ENCODE data around the gene VSIR.

Gene VSIR

DNA sequence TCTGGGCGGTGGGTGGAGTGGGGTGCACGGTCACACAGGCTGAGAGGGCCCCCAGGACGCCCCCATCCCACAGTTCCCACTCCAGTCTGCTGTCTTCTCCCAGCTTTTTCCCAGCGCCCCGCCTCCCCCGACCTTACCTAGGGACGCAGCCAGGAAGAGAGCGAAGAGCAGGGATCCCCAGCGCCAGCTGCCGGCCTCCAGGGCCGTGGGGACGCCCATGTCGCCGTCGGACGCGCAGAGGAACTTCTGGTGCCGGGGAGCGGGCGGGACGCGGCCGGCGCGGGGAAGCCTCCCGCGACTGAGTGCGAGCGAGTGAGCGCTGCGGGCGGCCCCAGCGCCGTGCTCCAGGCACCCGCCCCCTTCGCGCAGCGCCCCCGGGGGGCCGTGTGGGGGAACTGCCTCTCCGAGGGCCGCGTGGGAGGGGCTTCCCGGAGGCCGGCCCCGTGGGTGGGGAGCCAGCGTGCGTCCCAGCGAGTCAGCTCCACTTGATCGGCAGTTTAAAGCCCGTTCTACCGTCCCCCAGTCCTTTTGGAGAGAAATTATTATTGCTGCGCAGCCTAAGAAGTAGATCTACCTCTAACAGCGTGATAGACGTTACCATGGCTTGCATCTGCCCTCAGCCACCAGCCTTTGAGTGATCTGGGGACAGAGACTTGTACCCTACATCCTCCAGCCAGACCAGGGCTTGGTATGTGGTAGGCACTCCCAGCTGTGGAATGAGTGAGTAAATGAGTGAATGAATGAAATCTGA is at the start of gene VSIR:
Gene VSIR (minus strand): TSS at position 300 of the 751 bp plus-strand sequence. CDS start 81 bp downstream, at position 219.
- DNase-seq = no peak

DNA sequence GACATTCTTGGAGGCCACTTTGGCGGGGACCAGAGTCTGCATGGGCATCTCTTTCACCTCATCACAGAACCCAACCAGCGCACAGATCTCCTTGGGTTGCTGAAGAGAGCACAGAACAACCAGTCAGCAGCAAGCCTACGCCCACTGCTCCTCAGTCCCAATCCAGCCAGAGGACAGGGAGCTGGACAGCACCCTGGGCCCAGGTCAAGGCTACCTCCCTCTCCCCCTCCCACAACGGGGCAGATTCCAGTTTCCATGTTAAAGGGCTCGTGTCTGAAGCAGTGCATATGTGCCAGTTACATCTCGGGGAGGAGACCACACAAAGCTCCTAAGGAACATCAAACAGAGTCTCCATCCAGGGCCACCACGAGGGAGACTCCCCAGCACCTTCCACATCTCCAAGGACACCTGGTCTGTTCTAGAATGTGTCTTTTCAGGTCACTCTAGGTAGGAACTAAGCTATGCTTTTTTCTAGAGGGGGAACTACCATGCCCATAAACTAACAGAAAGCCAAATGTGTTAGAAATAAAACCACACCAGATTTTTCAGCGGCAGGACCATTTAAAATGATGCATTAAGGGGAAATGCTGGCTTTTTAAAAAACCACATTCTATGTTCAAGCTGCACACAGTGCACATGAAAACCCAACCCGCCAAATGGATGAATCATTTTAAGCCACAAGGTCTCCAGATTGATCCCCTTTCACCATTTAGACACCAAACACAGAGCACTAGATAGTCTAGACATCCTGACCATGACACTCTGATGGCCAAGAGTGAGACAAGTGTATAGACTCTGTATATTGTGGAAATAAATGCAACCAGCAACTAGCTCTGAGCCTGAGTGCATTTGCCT is 48.8 kb upstream of the VSIR start:
- DNase-seq = no peak

DNA sequence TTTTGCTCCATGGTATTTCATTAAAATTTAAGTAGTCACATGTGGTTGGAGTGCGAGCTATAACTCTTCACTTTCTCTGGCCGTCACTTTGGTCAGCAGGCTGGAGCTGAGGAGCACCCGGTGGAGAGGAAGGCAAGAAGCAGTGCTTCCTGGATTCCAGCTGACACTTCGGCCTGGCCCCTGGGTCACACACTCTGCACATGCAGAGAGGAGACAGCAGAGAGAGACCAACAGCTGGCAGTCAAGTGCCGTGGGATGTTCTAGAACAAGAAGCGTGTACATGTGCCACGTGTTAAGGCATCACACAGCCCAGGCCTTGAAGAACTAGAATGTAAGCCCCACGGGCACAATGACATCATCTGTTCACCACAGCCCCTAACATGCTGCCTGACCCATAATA is 47.6 kb upstream of the VSIR start:
- DNase-seq = no peak

DNA sequence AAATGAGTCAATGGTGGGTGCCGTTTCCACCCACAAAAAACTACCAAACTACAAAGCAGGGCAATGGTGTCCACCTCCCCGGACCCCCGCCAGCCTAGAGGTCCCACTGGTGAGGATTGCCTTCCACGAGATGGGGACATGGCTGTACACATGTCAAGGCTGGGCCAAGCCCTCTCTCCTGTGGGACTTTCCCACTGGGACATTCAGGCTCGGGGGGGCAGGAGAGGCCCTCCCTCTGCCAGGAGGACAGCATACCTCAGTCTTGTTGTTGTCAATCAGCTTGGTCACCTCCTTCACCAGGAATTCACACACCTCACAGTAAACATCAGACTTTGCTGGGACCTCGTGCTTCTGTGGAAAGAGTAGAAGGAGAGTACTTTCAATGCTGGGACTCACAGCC is 46.7 kb upstream of the VSIR start:
- DNase-seq = no peak

DNA sequence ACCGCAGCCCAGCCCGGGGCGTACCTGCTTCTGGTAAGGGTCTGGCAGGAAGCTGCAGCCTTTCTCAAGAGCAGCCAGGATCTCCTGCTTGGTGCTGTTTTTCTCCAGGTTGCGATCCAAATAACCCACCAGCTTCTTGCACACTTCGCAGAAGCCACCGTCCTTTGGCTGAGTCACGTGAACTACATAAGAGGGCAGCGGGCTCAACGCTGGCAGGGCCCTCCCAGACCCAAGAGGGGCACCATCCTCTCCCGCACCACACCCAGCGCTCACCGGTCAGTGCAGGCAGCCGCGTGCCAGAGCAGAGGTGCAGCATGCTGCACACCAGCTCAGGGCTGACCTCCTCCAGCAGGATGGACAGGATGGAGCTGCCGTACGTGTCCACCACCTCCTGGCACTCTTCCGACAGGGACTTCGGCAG is 46.1 kb upstream of the VSIR start:
- no peak for DNase-seq

DNA sequence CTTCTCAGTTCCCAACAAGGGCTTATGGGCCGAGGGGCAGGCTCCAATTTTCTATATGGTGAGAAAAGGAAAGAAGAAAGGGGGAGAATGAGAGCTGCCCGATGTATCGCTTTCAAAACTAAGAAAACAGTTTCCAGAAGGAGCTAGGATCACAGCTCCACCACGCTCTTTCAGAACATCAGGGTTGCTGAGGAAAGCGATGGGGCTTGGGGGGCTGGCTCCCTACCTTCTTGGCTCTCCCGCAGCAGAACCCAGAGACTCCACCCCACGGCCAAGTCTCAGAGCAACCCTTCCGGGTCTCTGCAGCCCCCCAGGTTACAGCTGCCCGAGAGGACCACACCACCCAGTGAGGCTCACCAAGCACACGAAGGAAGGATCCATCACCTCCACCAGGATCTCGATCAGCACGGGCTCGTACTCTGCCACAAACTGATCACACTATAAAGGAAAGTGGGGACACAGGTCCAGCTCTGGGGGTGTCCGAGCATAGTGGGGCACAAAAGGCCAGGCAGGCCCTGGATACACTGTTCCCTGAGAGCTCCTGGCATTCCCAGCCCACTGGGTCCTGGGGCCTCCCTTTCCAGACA is 45.4 kb upstream of the VSIR start:
- DNase-seq = no peak

DNA sequence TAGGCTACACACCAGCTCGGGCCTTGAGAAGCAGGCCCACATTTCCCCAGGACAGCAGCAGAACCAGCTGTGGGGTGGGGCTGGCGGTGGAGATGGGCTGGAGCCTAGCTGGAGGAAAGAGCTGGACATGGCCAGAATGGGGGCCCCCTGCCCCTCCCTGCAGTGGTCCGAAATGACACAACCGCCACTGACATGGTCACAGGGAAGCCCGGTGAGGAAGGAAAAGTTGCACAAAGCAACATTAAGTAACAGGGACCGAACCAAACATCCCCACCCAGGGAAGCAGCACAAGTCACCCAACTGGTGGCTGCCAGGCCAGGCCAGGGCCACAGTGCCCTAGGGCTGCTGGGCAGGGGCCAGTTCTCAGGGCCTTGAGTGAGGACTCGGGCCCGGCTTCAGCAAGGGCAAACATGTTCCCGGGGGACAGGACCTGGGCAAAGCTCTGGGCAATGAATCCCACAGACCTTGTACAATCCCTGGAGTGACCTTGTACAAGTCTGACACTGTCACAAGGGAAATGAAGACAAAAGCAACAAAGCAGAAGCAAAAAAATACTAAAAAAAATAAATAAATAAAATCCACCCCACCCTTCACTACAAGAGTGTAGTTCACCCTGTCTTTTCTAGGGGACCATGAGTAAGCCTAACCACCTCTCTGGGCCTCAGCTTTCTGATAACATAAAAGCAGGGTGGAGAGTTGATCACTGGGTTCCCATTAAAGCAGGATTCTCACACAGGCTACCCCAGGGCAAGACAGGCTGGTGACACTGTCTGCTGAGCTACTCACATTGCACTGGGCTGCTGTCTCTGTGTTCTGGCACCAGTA is 44.7 kb upstream of the VSIR start:
- DNase-seq = no peak

DNA sequence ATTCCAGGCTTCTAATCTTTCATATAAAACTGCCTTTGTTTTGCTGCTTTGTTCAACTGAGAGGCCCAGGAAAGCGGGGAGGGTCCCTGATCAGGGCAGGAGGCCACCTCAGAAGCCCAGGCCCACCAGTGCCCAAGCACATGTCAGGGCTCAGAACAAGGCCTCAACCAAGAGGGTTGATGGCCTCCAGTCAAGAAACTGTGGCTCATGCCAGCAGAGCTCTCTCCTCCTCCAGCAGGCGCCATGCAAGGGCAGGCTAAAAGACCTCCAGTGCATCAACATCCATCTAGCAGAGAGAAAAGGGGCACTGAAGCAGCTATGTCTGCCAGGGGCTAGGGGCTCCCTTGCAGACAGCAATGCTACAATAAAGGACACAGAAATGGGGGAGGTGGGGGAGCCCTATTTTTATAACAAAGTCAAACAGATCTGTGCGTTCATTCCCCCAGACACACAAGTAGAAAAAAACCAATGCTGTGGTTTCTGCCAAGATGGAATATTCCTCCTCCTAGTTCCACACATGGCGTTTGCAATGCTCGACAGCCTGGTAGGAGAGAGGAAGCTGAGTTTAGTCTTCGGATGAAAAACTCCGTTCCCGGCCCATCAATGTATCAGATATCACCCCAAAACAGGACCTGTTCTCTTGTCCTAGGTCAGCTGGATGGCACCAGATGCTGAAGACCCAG is 43.8 kb upstream of the VSIR start:
- no peak for DNase-seq

DNA sequence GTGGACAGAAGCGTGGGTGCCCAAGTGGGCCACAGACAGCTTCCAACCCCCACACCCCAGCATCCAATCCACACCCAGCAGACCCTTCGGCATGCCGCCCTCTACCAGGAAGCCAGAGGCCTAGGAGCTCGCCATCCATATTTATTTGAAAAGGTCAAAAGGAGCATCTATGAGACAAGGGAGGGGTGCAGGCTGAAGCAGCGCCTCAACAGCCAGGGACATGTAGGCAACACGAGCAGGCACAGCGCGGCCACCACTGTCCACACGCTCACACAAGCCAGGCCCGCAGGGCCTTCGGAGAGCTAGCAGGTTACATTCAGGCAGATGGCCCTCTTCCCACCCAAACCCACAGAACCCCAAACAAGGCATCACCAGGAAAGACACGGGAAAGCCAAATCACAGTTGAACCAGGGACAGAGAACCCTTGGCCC is 43.1 kb upstream of the VSIR start:
- no peak for DNase-seq

DNA sequence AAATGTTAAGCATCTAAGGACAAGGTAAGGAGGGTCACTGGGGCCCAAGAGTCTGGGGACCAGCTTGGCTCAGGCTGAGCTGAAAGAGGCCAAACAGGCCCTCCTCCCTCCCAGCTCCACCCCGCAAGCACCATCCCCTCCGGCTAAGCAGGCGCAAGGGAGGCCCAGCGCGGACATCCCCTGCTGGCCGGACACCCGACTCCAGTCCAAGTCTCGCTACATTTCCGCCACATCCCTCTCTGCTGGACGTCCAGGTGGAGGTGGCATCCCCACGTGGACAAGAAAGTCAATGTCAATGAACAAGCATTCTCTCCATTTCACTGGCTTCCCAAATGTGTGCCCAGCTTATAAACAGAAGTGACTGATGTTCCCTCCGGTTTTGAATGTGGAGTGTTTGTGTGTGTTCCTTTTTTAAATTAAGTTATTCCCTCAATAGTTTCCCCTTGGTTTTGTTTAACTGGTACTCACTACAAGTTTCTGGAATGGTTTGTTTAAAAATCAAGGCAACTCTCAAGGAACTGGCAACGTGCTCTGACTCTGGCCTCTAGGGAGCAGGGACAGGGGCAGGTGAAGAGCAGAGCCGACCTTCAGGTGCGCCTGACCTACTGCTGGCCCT is 42.3 kb upstream of the VSIR start:
- no peak for DNase-seq

DNA sequence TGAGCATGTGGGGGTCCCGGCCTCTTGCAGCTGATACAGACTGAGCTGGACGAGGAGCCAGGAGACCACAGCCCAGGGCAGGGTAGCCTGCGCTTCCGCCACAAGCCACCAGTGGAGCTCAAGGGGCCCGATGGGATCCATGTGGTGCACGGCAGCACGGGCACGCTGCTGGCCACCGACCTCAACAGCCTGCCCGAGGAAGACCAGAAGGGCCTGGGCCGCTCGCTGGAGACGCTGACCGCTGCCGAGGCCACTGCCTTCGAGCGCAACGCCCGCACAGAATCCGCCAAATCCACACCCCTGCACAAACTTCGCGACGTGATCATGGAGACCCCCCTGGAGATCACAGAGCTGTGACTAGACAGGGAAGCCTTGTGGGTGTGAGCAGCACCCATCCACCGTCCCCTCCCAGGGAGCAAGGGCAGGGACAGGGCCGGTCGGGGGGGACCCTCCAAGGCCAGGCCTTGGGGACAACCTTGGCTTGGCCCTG is 41.6 kb upstream of the VSIR start:
- no peak for DNase-seq

DNA sequence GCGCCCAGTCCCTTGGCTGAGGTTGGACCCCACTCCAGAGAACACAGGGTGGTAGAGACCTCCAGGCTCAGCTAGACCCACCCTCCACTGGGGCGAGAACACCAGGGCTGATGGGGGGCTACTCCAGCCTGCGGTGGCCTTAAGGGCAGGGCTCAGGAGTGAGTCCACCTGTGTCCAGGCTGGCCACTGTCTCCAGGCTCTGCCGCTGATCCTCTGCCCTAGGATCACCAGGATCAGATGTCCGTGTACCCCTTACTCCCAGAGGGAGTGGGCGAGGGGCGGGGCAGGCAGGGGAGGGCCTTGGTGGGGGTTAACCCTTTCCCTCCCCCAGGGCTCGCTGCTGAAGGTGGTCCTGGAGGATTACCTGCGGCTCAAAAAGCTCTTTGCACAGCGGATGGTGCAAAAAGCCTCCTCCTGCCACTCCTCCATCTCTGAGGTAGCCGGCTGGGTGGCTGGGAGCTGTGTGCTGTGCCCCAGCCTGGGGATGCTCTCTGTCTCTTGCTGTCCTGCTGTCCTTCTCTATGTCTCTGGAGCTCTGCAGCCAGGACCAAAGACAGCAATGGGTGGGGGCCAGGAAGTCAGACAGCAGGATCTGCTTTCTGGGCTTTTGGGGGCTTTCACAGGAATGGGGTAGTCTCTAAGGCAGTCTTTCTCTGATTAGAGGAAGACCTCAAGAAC is 39.7 kb upstream of the VSIR start:
- no peak for DNase-seq

DNA sequence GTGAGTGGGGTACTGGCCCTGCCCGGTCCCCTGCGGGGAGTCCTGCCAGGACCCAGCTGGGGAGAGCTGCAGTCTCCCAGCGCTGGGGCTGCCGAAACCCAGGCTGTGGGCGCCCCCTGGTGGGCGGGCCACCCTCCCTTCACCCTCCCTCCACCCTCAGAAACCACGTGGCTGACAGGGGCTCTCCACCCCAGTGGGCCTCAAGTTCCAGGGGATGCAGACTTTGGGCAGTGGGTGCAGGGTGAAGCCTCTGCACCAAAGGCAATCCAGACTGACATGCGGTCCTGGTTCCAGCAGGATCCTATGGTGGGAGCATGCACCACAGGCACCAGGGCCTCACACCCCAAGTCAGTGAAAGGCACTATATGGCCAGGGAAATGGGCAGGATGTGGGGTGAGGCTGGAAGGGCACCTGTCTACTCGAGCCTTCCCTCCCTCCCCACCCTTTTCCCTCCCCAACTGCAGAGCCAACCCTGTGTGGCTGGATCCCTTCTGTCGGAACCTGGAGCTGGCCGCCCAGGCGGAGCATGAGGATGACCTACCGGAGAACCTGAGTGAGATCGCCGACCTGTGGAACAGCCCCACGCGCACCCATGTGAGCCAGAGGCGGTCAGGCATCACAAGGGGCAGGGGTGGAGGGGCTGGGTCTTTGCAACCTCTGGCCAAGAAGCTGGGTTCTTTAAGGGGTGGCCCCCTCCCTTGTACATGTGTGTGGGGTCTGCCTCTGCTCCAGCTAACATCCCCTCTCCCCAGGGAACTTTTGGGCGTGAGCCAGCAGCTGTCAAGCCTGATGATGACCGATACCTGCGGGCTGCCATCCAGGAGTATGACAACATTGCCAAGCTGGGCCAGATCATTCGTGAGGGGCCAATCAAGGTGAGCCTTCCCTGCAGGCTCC is 38.9 kb upstream of the VSIR start:
- DNase-seq = no peak

DNA sequence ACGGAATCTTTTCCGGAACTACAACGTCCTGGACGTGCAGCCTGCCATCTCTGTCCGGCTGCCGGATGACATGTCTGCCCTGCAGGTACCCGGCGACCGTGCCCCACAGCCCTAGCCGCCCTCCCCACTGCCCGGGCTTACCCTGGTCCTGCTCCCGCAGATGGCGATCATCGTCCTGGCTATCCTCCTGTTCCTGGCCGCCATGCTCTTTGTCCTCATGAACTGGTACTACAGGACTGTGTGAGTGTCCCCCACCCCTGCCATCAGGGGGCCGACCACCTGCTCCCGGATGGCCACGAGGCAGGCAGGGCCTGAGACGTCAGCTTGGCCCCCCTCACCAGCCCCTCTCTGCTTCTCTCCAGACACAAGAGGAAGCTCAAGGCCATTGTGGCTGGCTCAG is 38.0 kb upstream of the VSIR start:
- no peak for DNase-seq

DNA sequence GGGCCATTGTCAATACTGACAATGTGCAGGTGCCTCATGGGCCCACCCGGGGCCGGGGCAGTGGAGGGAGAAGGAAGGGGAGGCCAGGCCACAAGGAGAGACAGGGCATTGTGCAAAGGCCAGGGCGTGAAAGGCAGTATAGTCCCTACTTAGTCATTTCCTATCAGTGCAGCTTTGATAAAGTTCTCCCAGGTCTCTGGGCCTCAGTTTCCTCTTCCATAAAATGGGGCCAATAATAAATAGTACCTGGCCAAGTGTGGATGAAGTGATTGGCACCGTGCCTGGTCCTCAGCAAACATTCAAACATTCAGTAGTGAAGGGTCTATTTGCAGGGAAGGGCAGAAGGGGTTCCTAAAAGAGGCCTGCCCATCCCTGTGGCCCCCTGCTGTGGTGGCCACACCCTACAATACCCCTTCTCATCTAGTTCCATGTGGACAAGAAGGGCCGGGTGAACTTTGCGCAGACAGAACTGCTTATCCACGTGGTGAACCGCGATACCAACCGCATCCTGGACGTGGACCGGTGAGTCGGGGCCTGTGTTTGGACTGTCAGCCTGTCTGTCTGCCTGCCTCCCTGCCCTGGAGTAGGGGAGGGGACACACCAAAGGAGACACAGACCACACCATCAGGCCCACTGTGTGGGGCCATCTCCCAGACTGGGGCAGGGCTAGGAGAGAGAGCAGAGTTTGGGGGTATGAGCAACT is 36.9 kb upstream of the VSIR start:
- no peak for DNase-seq

DNA sequence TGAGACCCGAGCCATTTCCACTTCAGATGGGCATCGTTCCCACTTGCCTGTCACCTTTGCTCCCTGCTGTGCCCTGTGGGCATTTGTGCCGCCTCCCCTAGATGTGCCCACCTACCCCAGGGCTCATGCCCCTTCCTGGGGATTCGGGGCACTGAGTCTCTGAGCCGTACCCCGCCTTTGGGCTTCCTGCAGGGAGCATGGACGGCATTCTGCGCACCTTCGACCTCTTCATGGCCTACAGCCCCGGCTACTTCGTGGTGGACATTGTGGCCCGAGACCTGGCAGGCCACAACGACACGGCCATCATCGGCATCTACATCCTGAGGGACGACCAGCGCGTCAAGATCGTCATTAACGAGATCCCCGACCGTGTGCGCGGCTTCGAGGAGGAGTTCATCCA is 36.3 kb upstream of the VSIR start:
- DNase-seq = no peak

DNA sequence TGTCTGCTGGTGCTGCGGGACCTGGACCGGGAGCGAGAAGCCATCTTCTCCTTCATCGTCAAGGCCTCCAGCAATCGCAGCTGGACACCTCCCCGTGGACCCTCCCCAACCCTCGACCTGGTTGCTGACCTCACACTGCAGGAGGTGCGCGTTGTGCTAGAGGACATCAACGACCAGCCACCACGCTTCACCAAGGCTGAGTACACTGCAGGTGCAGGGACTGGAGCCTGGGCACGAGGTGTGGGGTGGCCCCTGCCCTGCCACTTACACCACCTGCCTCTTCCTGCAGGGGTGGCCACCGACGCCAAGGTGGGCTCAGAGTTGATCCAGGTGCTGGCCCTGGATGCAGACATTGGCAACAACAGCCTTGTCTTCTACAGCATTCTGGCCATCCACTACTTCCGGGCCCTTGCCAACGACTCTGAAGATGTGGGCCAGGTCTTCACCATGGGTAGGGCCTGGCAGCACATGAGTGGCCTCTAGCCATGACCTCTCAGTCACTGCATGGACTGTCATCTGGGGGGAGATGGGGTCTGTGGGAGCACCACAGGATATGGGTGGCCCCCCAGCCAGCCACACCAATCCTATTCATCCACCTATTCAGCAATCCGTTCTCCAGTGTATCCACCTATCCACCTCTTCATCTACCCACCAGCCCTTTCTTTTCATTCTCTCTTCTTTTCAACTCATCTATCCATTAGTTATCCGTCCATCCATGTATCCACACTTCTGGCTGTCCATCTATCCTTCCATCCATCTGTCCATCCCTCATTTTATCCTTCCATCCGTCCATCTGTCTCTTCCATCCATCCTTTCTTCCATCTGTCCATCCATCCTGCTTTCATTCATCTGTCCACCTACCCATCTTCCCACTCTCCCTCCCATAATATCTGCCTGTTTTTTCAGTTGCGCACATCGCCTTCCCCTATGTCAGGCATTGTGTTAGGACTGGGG is 34.5 kb upstream of the VSIR start:
- DNase-seq = no peak
